ENCODE measurements around the gene UGT1A4.

UGT1A4 gene

GRCh38 chr2:233816771-233817170 lies 98.2 kb downstream of the UGT1A4 start:
- Histone ChIP-seq H3K36me3 (ENCODE audit: control insufficient read depth, insufficient read depth, low read length, severe bottlenecking) (no peaks in the 10 kb centered on the region), H3K9me3 (ENCODE audit: control insufficient read depth, low read length) (no peaks in the 10 kb centered on the region), H3K9ac (ENCODE audit: low read length) (peak overlapping the region; percentile 35), H3K27me3 (replicated peaks; ENCODE audit: control insufficient read depth, insufficient read depth, low read length) (peaks cover 4% of the 10 kb centered on the region), H3K4me3 (ENCODE audit: low read length) (no peak overlapping the region), H3K4me1 (ENCODE audit: control insufficient read depth, insufficient read depth, low read length) (peaks cover 28% of the 10 kb centered on the region)
- peak; percentile 37 for DNase-seq (ENCODE audit: low read depth)

- peaks cover 28% of the 10 kb centered on the region for H3K4me1 ChIP-seq (ENCODE audit: control insufficient read depth, insufficient read depth, low read length)
- no peaks in the 10 kb centered on the region for H3K9me3 ChIP-seq (ENCODE audit: control insufficient read depth, low read length)
- H3K9ac ChIP-seq (ENCODE audit: low read length): peak overlapping the region; percentile 34
- DNase-seq (ENCODE audit: low read depth): peak; percentile 24
- no peaks in the 10 kb centered on the region for H3K36me3 ChIP-seq (ENCODE audit: control insufficient read depth, insufficient read depth, low read length, severe bottlenecking)
- H3K27me3 ChIP-seq (replicated peaks; ENCODE audit: control insufficient read depth, insufficient read depth, low read length): peaks cover 4% of the 10 kb centered on the region
- H3K4me3 ChIP-seq (ENCODE audit: low read length): no peak overlapping the region
Measured at GRCh38 chr2:233817361-233817911, 98.9 kb downstream of the UGT1A4 start.

GRCh38 chr2:233817995-233818638 lies 99.6 kb downstream of the UGT1A4 start:
- Histone ChIP-seq H3K4me1 (ENCODE audit: control insufficient read depth, insufficient read depth, low read length) (peaks cover 28% of the 10 kb centered on the region), H3K9me3 (ENCODE audit: control insufficient read depth, low read length) (no peaks in the 10 kb centered on the region), H3K27me3 (replicated peaks; ENCODE audit: control insufficient read depth, insufficient read depth, low read length) (peaks cover 4% of the 10 kb centered on the region), H3K4me3 (ENCODE audit: low read length) (no peak overlapping the region), H3K9ac (ENCODE audit: low read length) (peak overlapping the region; percentile 34), H3K36me3 (ENCODE audit: control insufficient read depth, insufficient read depth, low read length, severe bottlenecking) (no peaks in the 10 kb centered on the region)
- no peak for DNase-seq (ENCODE audit: low read depth)

GRCh38 chr2:233818639-233819621 lies 100.4 kb downstream of the UGT1A4 start:
- H3K36me3 ChIP-seq (ENCODE audit: control insufficient read depth, insufficient read depth, low read length, severe bottlenecking): no peaks in the 10 kb centered on the region
- H3K9me3 ChIP-seq (ENCODE audit: control insufficient read depth, low read length): no peaks in the 10 kb centered on the region
- peaks cover 28% of the 10 kb centered on the region for H3K4me1 ChIP-seq (ENCODE audit: control insufficient read depth, insufficient read depth, low read length)
- no peak overlapping the region for H3K4me3 ChIP-seq (ENCODE audit: low read length)
- no peak for DNase-seq (ENCODE audit: low read depth)
- H3K9ac ChIP-seq (ENCODE audit: low read length): no peak overlapping the region
- peaks cover 4% of the 10 kb centered on the region for H3K27me3 ChIP-seq (replicated peaks; ENCODE audit: control insufficient read depth, insufficient read depth, low read length)

DNA sequence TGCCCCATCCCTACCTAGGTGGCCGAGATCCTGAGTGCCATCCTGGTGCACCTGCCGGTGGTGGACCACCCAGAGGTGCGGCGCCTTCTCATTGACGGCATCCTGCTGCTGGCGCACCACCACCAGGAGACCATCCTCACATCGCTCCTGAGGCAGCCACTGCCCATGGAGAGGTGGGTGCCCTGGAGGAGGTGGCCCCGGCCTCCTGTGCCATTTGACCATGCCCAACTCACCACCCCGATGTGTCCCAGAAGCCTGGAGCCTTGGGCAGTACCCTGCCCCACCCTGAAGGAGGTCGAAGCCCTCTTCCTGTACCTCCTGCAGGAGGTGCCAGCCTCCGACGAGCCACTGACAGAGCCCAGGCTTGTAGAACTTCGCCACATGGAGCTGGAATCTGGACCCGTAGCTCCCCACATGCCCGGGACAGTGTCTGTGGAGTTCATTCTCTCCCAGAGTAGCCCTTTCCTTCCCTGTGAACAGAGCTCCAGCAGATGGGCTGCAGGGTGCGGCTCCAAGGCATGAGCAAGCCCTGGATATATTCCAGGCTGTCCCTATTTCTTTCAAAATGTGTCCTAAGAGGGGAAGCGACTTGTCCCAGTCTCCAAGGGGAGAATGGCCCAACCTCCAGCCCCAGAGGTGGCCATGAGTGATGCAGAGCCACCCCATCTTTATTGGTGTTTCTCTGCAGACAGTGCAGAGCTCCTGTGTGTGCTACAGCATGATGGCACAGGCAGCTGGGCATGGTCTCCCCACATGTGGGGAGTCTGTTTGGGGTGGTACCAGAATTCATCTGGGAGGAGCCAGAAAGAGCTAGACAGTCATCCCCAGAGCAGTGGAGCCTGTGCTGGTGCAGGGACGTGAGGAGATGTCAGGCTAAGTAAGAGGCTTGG lies 101.6 kb downstream of the UGT1A4 start:
- DNase-seq (ENCODE audit: low read depth): peak; percentile 11
- no peak overlapping the region for H3K4me3 ChIP-seq (ENCODE audit: low read length)
- H3K27me3 ChIP-seq (replicated peaks; ENCODE audit: control insufficient read depth, insufficient read depth, low read length): peaks cover 4% of the 10 kb centered on the region
- H3K9me3 ChIP-seq (ENCODE audit: control insufficient read depth, low read length): no peaks in the 10 kb centered on the region
- H3K36me3 ChIP-seq (ENCODE audit: control insufficient read depth, insufficient read depth, low read length, severe bottlenecking): no peaks in the 10 kb centered on the region
- H3K9ac ChIP-seq (ENCODE audit: low read length): no peak overlapping the region
- H3K4me1 ChIP-seq (ENCODE audit: control insufficient read depth, insufficient read depth, low read length): peaks cover 28% of the 10 kb centered on the region

GRCh38 chr2:233820774-233821105 lies 102.2 kb downstream of the UGT1A4 start:
- H3K9ac ChIP-seq (ENCODE audit: low read length): no peak overlapping the region
- H3K4me1 ChIP-seq (ENCODE audit: control insufficient read depth, insufficient read depth, low read length): peaks cover 28% of the 10 kb centered on the region
- H3K4me3 ChIP-seq (ENCODE audit: low read length): no peak overlapping the region
- DNase-seq (ENCODE audit: low read depth): no peak
- H3K27me3 ChIP-seq (replicated peaks; ENCODE audit: control insufficient read depth, insufficient read depth, low read length): peaks cover 4% of the 10 kb centered on the region
- no peaks in the 10 kb centered on the region for H3K36me3 ChIP-seq (ENCODE audit: control insufficient read depth, insufficient read depth, low read length, severe bottlenecking)
- no peaks in the 10 kb centered on the region for H3K9me3 ChIP-seq (ENCODE audit: control insufficient read depth, low read length)

- DNase-seq (ENCODE audit: low read depth): no peak
- H3K4me1 ChIP-seq (ENCODE audit: control insufficient read depth, insufficient read depth, low read length): peaks cover 25% of the 10 kb centered on the region
- no peak overlapping the region for H3K4me3 ChIP-seq (ENCODE audit: low read length)
- H3K36me3 ChIP-seq (ENCODE audit: control insufficient read depth, insufficient read depth, low read length, severe bottlenecking): no peaks in the 10 kb centered on the region
- peaks cover 4% of the 10 kb centered on the region for H3K27me3 ChIP-seq (replicated peaks; ENCODE audit: control insufficient read depth, insufficient read depth, low read length)
- H3K9ac ChIP-seq (ENCODE audit: low read length): no peak overlapping the region
- peaks cover under 1% of the 10 kb centered on the region for H3K9me3 ChIP-seq (ENCODE audit: control insufficient read depth, low read length)
Measured at GRCh38 chr2:233821196-233821595, 102.7 kb downstream of the UGT1A4 start.

- DNase-seq (ENCODE audit: low read depth): no peak
Measured at GRCh38 chr2:233821709-233822100, 103.2 kb downstream of the UGT1A4 start.

GRCh38 chr2:233822101-233822771 lies 103.7 kb downstream of the UGT1A4 start:
- no peak for DNase-seq (ENCODE audit: low read depth)
- peaks cover 8% of the 10 kb centered on the region for H3K9me3 ChIP-seq (ENCODE audit: control insufficient read depth, low read length)
- H3K36me3 ChIP-seq (ENCODE audit: control insufficient read depth, insufficient read depth, low read length, severe bottlenecking): no peaks in the 10 kb centered on the region
- peaks cover 15% of the 10 kb centered on the region for H3K4me1 ChIP-seq (ENCODE audit: control insufficient read depth, insufficient read depth, low read length)
- peaks cover 4% of the 10 kb centered on the region for H3K27me3 ChIP-seq (replicated peaks; ENCODE audit: control insufficient read depth, insufficient read depth, low read length)
- no peak overlapping the region for H3K9ac ChIP-seq (ENCODE audit: low read length)
- H3K4me3 ChIP-seq (ENCODE audit: low read length): no peak overlapping the region

More at GRCh38 chr2:233821709-233822100, 103.2 kb downstream of the UGT1A4 start:
- H3K27me3 ChIP-seq (replicated peaks; ENCODE audit: control insufficient read depth, insufficient read depth, low read length): peaks cover 4% of the 10 kb centered on the region
- H3K36me3 ChIP-seq (ENCODE audit: control insufficient read depth, insufficient read depth, low read length, severe bottlenecking): no peaks in the 10 kb centered on the region
- peaks cover 6% of the 10 kb centered on the region for H3K9me3 ChIP-seq (ENCODE audit: control insufficient read depth, low read length)
- peaks cover 20% of the 10 kb centered on the region for H3K4me1 ChIP-seq (ENCODE audit: control insufficient read depth, insufficient read depth, low read length)
- H3K9ac ChIP-seq (ENCODE audit: low read length): no peak overlapping the region
- H3K4me3 ChIP-seq (ENCODE audit: low read length): no peak overlapping the region

Measured in adipocyte (in vitro differentiated cells).